ENCODE results near the gene XIAP.
"Not testable (repeated sequence)": the region's sequence is repeated elsewhere in the genome, so short reads cannot be mapped to it uniquely, and the experiment has no call there.

XIAP gene

GRCh38 chrX:123876177-123876576 is 16.3 kb downstream of the XIAP start:
- FAIRE-seq (no peak), DNase-seq (ENCODE audit: low spot score) (no peak)

- FAIRE-seq, result no peak
- DNase-seq (ENCODE audit: low spot score), result no peak
Observed at GRCh38 chrX:123876844-123877243, 17.0 kb downstream of the XIAP start.

DNA sequence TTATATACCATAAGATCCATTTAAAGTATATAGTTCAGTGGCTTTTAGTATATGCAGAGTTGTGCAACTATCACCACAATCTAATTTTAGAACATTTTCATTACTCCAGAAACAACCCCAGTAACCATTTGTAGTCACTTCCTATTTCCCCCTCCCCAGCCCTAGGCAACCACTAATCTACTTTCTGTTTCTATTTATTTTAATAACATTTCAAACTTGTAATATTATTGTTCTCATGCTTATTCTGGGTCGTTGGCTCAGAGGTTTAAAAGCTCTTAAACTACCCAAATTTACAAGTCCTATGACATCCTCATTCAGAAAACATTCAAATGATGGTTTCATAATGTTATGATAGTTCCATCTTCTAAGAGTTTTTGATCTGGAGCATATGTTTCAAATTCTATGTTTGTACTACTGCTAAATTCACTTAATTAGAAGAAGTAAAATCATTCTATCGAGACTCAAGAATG is 18.4 kb downstream of the XIAP start:
- FAIRE-seq (no peak), DNase-seq (ENCODE audit: low spot score) (no peak)

DNA sequence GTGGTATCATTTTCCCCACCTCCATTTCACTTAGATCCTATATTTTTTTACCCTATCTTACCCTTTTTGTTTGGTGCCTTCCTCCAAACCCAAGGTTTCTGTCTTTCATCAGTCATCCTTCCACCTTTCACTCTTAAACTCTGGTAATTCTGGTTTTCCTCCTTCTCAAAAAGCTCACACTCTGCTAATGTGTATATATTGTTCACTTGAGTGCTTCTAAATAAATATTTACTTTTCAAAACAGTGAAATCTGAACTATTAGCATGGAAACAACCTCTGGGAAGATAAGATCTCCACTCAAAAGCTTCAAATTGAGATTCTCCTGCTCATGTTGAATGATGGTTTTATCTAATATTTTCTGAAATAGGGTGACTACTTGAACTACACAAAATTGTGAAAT is 21.5 kb downstream of the XIAP start:
- no peak for DNase-seq (ENCODE audit: low spot score)
- no peak for FAIRE-seq

- DNase-seq (ENCODE audit: low spot score) (no peak), FAIRE-seq (no peak)
Observed at GRCh38 chrX:123882391-123882790, 22.5 kb downstream of the XIAP start.

- FAIRE-seq, result peak; percentile 81
Observed at GRCh38 chrX:123884809-123885408, 25.1 kb downstream of the XIAP start.

GRCh38 chrX:123899701-123900100 is 39.8 kb downstream of the XIAP start:
- no peak for FAIRE-seq
- DNase-seq (ENCODE audit: low spot score), result no peak

More at GRCh38 chrX:123884809-123885408, 25.1 kb downstream of the XIAP start:
- peak; percentile 30 for DNase-seq (ENCODE audit: low spot score)

GRCh38 chrX:123903261-123903660 is 43.4 kb downstream of the XIAP start:
- not testable (repeated sequence) for FAIRE-seq; DNase-seq (ENCODE audit: low spot score)

GRCh38 chrX:123905332-123905731 is 45.5 kb downstream of the XIAP start:
- DNase-seq (ENCODE audit: low spot score), result no peak
- FAIRE-seq, result no peak

GRCh38 chrX:123906557-123907316 is 46.9 kb downstream of the XIAP start:
- FAIRE-seq, result peak; percentile 5
- DNase-seq (ENCODE audit: low spot score), result no peak

- DNase-seq (ENCODE audit: low spot score) (no peak), FAIRE-seq (no peak)
Observed at GRCh38 chrX:123909523-123909922, 49.7 kb downstream of the XIAP start.

DNA sequence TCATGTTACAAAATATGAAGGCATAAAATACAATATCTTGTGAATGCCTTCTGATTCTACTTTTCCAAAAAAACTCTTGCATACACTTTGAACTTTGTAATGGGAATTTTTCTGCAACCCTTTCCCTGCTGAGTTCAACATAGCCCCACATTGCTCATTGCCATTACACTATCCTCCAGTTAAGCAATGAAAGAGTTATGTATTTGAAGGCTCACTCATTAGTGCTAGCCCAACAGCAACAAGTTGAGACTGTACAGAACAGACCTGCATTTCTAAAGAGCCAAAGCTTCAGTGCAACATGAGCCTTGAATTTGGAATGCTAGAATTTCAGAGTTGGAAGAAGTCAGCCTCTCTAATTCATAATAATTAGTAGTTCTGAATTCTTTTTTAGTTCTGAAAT is 57.2 kb downstream of the XIAP start:
- no peak for FAIRE-seq
- no peak for DNase-seq (ENCODE audit: low spot score)

GRCh38 chrX:123918106-123918721 is 58.4 kb downstream of the XIAP start:
- FAIRE-seq (peak; percentile 84), DNase-seq (ENCODE audit: low spot score) (no peak)

DNA sequence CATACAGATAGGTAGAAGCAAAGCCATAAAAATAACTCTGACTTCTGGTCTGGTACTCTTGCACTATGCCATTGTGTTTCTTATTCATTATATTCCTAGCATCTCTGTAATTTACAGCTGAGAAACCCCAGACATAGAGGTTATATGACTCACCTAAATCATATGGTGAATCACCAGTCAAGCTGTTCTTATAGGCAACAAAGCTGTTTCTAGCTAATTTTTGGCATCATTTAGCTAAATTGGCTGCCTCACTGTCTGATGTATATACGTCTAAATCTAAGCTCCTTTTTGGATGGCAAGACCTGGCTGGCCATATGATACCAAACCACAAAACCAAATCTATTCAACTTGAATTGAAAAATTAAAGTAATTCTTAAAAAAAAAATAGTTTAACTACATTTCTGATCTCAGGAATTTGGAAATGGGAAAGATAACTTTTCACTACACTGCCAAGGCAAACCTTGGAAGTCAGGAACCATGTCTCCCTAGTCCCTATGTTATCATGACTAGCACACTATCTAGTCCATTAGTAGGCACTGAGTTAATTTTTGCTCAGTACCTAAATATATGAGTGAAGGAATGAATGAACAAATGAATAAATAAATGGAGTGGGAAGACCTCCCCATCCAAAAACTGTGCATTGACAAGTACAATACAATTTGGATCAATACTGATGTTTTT is 60.4 kb downstream of the XIAP start:
- FAIRE-seq (peak; percentile 97), DNase-seq (ENCODE audit: low spot score) (peak; percentile 72)

DNA sequence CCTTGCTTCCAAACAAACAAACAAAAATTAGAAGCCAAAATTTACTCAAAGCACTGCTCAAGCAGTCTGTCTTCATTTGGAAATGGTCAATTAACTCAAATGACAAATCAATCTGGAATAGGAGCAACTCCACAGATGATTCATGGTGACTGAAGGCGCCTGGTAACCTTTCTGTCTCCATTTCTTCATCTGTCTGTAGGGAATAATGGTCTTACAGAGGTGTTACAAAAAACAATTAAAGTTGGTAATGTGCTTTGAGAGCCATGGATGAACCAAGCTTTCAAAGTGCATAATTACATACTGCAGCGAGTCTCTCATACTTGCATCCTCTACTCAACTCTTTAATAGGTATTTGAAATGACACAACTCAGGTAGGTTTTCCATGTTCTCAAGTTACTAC is 63.4 kb downstream of the XIAP start:
- no peak for FAIRE-seq
- DNase-seq (ENCODE audit: low spot score), result no peak

- FAIRE-seq (no peak), DNase-seq (ENCODE audit: low spot score) (no peak)
Observed at GRCh38 chrX:123924186-123924585, 64.3 kb downstream of the XIAP start.

DNA sequence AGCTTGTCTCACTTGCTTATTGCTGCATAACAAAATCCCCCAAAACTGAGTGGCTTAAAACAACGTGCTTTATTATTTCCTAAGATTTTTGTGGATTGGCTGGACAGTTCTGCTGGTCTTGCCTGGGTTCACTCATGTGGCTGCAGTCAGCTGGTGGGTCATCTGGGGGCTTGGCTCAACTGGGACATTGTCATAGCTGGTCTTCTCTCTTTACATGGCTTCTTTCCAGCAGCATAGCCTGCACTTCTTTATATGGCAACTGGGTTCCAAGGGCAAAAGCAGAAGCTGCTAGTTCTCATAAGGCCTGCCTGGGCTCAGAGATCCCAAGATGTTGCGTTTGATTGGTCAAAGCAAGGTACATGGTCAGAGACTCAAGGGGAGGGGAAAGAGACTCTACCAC is 68.0 kb downstream of the XIAP start:
- no peak for FAIRE-seq
- DNase-seq (ENCODE audit: low spot score), result no peak

GRCh38 chrX:123932055-123932454 is 72.2 kb downstream of the XIAP start:
- DNase-seq (ENCODE audit: low spot score); FAIRE-seq: not testable (repeated sequence)

GRCh38 chrX:123943074-123943473 is 83.2 kb downstream of the XIAP start:
- no peak for FAIRE-seq
- DNase-seq (ENCODE audit: low spot score), result no peak

GRCh38 chrX:123943488-123943887 is 83.6 kb downstream of the XIAP start:
- FAIRE-seq, result no peak
- DNase-seq (ENCODE audit: low spot score), result no peak

DNA sequence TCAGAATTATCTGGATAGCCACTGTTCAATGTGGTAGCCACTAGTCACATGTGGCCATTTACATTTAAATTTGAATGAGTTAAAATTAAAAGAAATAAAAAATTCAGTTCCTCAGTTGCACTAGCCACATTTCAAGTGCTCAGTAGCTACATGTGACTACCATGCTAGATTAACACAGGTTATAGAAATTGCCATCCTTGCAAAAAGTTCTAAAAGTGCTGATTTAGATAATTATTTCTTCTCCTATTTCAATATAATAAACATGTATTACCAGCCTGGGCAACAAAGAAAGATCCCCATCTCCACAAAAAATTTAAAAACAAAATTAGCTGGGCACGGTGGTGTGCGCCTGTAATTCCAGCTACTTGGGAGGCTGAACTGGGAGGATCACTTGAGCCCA is 90.0 kb downstream of the XIAP start:
- DNase-seq (ENCODE audit: low spot score) (no peak), FAIRE-seq (no peak)

Measured in RCC 7860 (cell line).